Fibroblast of the aortic adventitia (primary cell): Measurements from ENCODE around the gene ITGB8. TPM values are rescaled to one million over a fixed set of nuclear protein-coding genes. Genes with fewer than 3 reads are reported as not detected.

Source experiments
- DNase-seq: peaks from one replicate; pipeline ENCODE4 v3.0.0-alpha.2; 2010; ENCODE audit warnings: low read depth
- H3K4me3 ChIP-seq: 2 replicates; pipeline ENCODE4 v1.5.1; 2011; ENCODE audit warnings: low read depth, mild to moderate bottlenecking, control low read depth, low read length, moderate library complexity
- total RNA-seq: library from RNA; depleted of rRNA; stranded (reverse); fragments of >200 nt; gene quantifications from 2 replicates; pipeline ENCODE4 v1.2.3, GENCODE V29; 2012; ENCODE audit warnings: low replicate concordance
- TF ChIP-seq, protein P1 (sequence below): IDR thresholded peaks from 2 replicates; pipeline ENCODE4 v1.5.1; 2011; ENCODE audit warnings: mild to moderate bottlenecking, low read length, control low read depth, inconsistent platforms; ENCODE audit not compliant: insufficient read depth

The ITGB8 gene
- total RNA-seq, 1 donor, result 79.2 TPM

DNA sequence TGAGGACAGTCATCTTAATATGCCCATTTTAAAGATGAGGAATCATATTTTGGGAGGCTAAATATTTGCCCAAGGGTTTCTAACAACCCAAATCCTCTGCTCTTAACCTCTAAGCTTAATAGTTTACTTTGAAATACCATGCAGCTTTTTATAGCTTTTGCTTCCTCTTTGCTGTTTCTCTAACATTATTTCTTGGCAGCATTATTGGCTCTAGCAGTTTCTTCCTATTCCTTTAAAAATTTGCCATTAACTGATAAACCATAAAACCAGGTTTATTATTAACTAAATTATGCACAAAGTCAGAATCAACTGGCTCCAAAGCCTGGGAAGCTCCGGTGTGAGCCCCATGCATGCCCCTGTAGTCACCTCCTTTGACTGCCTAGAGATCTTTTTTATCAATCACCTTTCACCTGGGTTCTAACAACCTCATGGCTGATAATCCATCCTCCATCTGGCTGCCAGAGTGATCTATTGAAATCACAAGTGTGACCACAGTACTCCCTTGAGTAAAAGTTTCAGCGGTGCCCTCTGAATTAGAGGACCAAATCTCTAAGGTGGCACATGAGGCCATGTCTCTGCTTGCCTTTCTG lies 62.4 kb downstream of the ITGB8 start:
- no peak overlapping the region for H3K4me3 ChIP-seq
- TF ChIP-seq, protein P1, sequence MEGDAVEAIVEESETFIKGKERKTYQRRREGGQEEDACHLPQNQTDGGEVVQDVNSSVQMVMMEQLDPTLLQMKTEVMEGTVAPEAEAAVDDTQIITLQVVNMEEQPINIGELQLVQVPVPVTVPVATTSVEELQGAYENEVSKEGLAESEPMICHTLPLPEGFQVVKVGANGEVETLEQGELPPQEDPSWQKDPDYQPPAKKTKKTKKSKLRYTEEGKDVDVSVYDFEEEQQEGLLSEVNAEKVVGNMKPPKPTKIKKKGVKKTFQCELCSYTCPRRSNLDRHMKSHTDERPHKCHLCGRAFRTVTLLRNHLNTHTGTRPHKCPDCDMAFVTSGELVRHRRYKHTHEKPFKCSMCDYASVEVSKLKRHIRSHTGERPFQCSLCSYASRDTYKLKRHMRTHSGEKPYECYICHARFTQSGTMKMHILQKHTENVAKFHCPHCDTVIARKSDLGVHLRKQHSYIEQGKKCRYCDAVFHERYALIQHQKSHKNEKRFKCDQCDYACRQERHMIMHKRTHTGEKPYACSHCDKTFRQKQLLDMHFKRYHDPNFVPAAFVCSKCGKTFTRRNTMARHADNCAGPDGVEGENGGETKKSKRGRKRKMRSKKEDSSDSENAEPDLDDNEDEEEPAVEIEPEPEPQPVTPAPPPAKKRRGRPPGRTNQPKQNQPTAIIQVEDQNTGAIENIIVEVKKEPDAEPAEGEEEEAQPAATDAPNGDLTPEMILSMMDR, result no peak
- DNase-seq, result no peak

DNA sequence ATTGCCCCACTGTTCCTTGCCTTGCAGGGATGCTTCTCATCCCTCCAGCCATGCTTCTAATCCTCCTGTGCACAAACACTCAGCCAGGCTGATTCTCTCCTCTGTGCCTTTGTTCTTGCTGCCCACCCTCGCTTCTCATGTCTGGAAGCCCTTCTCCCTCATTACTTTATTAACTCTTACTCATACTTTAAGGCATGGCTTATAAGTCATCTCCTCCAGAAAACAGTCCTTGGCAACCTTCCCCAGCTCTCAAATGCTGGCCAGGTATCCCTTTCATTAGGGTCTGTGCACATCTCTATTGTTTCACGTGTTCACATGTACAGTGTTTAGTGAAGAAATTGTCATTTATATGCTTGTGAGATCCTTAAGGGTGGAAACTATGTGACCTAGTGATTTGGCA lies 62.9 kb downstream of the ITGB8 start:
- TF ChIP-seq, protein P1, result no peak
- no peak overlapping the region for H3K4me3 ChIP-seq
- no peak for DNase-seq

DNA sequence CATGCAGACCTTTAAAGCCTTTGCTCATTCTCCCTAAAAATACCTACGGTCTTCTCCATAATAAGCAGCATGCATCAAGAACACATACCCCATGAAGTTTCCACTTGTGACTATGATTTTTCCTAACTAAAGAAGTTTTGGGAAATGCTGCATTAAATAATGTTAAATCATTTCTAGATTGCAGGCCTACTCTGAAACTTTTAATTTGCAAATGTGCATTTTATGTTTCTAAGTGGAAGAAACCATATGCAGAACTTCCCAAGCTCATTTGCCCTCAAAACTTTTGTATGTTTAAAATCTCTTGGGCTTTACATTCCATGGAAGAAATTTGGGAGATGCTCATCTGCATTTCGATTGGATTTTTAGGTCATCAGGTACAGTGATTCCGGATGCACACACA lies 63.6 kb downstream of the ITGB8 start:
- no peak for DNase-seq
- H3K4me3 ChIP-seq, result no peak overlapping the region

DNA sequence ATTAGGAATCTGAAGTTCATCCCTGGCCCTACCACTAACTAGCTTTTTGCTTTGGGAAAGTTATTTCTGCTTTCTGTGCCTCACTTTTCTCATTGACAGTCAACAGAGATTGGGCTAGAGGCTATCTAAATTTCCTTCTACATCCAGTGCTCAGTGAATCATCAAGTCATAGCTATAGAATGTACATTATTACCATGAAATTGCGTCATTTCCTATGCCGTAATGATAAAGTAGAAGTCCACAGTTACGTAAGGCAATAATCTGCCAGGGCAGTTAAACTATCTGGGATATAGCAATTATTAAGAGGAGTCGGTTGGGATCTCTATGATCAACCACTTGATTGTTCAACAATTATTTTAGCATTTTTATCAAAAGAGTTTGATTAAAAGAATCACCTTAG lies 64.4 kb downstream of the ITGB8 start:
- peak; percentile 39 for DNase-seq
- TF ChIP-seq, protein P1, result no peak
- no peak overlapping the region for H3K4me3 ChIP-seq

More for the DNA sequence above, 63.6 kb downstream of the ITGB8 start:
- TF ChIP-seq, protein P1, result no peak

DNA sequence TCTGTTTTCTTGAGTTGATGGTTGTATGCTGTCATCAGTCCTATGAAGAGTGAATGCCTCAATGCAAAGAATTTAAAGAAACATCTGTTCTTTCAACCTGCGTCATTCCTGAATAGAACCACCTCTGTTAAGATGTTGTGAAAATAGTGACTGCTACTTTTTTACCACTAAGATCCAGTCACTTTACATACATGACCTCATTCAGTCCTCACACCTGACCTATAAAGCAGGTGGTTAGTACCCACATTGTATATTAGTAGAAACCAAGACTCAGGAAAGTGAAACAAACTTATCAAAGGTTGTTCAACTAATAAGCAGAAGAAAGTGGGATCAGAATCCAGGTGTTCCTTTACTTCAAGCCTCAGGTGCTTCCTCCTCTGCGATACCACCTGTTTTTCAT lies 64.8 kb downstream of the ITGB8 start:
- H3K4me3 ChIP-seq, result no peak overlapping the region
- TF ChIP-seq, protein P1, result no peak
- DNase-seq, result no peak

DNA sequence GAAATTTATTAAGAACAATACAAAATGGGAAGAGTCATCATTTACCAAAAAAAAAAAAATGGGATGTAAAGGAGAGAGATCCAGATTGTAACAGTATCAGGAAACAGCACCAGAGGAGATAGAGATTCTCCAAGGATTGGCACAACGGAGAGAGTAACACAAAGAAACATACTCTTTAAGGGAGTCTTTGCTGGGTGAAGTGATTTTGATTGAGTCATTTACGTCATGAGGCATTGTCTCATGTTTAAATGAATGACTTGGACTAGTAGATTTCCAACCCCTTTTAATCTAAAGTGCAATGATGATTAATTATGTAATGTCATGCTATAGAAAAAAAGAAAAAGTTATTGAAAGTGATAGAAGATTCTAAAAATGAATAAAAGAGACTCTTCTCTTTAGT lies 68.8 kb downstream of the ITGB8 start:
- H3K4me3 ChIP-seq, result no peak overlapping the region
- DNase-seq, result peak; percentile 32
- TF ChIP-seq, protein P1, result no peak
